Measurements from ENCODE around the gene BRINP1.

The BRINP1 gene
- long read RNA-seq = 0 reads

- DNase-seq (ENCODE audit: low read depth in 1 of 2, low spot score in 1 of 2) = no peak
- TF ChIP-seq CTCF (IDR thresholded peaks at IDR 0.05; ENCODE audit: insufficient read depth, low read length) (no peak), REST (IDR thresholded peaks at IDR 0.05; ENCODE audit: insufficient replicate concordance, low read depth) (no peak), GABPA (IDR thresholded peaks at IDR 0.05; ENCODE audit: low read depth) (no peak), POLR2AphosphoS5 (IDR thresholded peaks at IDR 0.05; ENCODE audit: low read depth) (no peak), SPI1 (IDR thresholded peaks at IDR 0.05; ENCODE audit: borderline replicate concordance, low read depth) (no peak)
- no peak within 1 kb of the TSS for H3K27ac ChIP-seq (replicated peaks)
- H3K27me3 ChIP-seq (ENCODE audit: insufficient read depth, poor library complexity, severe bottlenecking) = no peaks in the 10 kb centered on the region
- no peak within 1 kb of the TSS for H3K4me3 ChIP-seq (replicated peaks; ENCODE audit: insufficient read depth, low read length)
Measured at GRCh38 chr9:119368681-119369581, at the start of gene BRINP1. BRINP1 (minus strand) TSS chr9:119369435; CDS start chr9:119313355, 56,080 bp downstream.

- Histone ChIP-seq H3K27me3 (ENCODE audit: insufficient read depth, poor library complexity, severe bottlenecking) (no peaks in the 10 kb centered on the region), H3K4me3 (replicated peaks; ENCODE audit: insufficient read depth, low read length) (no peak overlapping the region), H3K27ac (replicated peaks) (no peak overlapping the region)
- TF ChIP-seq POLR2AphosphoS5 (IDR thresholded peaks at IDR 0.05; ENCODE audit: low read depth) (no peak), REST (IDR thresholded peaks at IDR 0.05; ENCODE audit: insufficient replicate concordance, low read depth) (no peak), GABPA (IDR thresholded peaks at IDR 0.05; ENCODE audit: low read depth) (no peak), CTCF (IDR thresholded peaks at IDR 0.05; ENCODE audit: insufficient read depth, low read length) (no peak), SPI1 (IDR thresholded peaks at IDR 0.05; ENCODE audit: borderline replicate concordance, low read depth) (no peak)
- no peak for DNase-seq (ENCODE audit: low read depth in 1 of 2, low spot score in 1 of 2)
Measured at GRCh38 chr9:119418721-119419120, 49.5 kb upstream of the BRINP1 start.

GRCh38 chr9:119416793-119417192, 47.6 kb upstream of the BRINP1 start:
- DNase-seq (ENCODE audit: low read depth in 1 of 2, low spot score in 1 of 2) = no peak
- H3K4me3 ChIP-seq (replicated peaks; ENCODE audit: insufficient read depth, low read length) = no peak overlapping the region
- no peak overlapping the region for H3K27ac ChIP-seq (replicated peaks)
- TF ChIP-seq REST (IDR thresholded peaks at IDR 0.05; ENCODE audit: insufficient replicate concordance, low read depth) (no peak), GABPA (IDR thresholded peaks at IDR 0.05; ENCODE audit: low read depth) (no peak), POLR2AphosphoS5 (IDR thresholded peaks at IDR 0.05; ENCODE audit: low read depth) (no peak), SPI1 (IDR thresholded peaks at IDR 0.05; ENCODE audit: borderline replicate concordance, low read depth) (no peak), CTCF (IDR thresholded peaks at IDR 0.05; ENCODE audit: insufficient read depth, low read length) (no peak)
- no peaks in the 10 kb centered on the region for H3K27me3 ChIP-seq (ENCODE audit: insufficient read depth, poor library complexity, severe bottlenecking)

All from HL-60 (cell line).